ENCODE results near the gene HNRNPL. TPM values are rescaled to one million over a fixed set of nuclear protein-coding genes. Genes with fewer than 3 reads are reported as not detected.

HNRNPL gene
- total and polyA plus RNA-seq, 9 of the 15 experiments (the other 6 are each of a cell fraction or from before 2014, with no cell fraction given): 39.5 to 610 (median 299) TPM

DNA sequence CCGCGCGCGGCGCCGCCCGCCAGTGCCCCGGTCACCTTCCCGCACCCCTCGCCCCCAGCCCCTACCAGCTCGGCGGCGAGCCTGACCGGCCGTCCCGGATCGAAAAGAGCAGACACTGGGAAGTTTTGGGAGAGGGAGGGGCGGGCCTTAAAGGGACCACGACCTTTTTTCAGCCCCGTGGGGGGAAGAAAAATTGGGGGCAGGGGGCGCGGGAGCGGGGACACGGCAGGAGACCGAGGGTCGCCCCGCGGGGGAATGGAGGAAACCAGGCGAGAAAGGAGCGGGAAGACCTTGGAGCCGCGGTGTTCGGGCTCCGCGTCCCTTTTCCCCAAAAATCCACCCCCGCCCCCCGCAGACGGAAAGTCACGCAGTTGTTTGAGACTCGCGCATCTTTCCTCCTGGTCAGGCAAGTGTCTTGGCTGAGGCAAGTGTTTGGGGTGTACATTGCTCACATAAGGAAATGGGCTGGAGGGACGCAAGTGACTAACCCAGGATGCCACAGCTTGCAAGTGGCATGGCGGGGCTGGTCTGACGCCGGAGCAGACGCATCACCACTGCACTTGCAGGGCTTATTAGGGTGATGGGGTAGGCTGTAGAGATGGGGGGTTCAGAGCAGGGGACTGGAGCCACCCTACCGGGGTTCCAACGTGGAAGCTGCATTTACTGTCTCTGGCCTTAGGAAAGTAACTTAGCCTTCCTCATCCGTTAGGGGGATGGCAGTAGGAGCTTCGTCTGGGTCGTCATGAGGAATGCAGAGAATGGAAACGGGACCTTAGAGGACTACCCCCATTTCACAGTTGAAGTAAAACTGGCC lies 2.7 kb upstream of the HNRNPL start (continued):
- TF ChIP-seq FOXM1 (IDR thresholded peaks at IDR 0.05; ENCODE audit: low read depth) (peak; percentile 53), FOXM1 (CRISPR knock-in tag; IDR thresholded peaks at IDR 0.05; ENCODE audit: low read depth) (no peak), HDAC1 (IDR thresholded peaks at IDR 0.05) (peak in 1 of 2 experiments; percentile 44; a peak in 1 of 4 replicates), FOS (IDR thresholded peaks at IDR 0.05; ENCODE audit: extremely low read depth, insufficient read length) (no peak), ERF (CRISPR knock-in tag; IDR thresholded peaks at IDR 0.05) (0 out of 2 replicates have a peak, but pooled peaks have one; percentile 20), ZNF140 (CRISPR knock-in tag; IDR thresholded peaks at IDR 0.05) (no peak), STAG1 (CRISPR knock-in tag; IDR thresholded peaks at IDR 0.05; ENCODE audit: borderline replicate concordance) (no peak), CSDE1 (IDR thresholded peaks at IDR 0.05) (no peak), RAD51 (IDR thresholded peaks at IDR 0.05; ENCODE audit: borderline replicate concordance, low read depth) (no peak), POLR2H (tag; IDR thresholded peaks at IDR 0.05; ENCODE audit: low read depth) (0 out of 2 replicates have a peak, but pooled peaks have one; percentile 12), GATAD2B (IDR thresholded peaks at IDR 0.05; ENCODE audit: borderline replicate concordance) (no peak), ZNF75A (CRISPR knock-in tag; IDR thresholded peaks at IDR 0.05) (no peak), ADNP (tag; IDR thresholded peaks at IDR 0.05) (no peak), ATF1 (CRISPR knock-in tag; IDR thresholded peaks at IDR 0.05) (no peak), ATF1 (tag; IDR thresholded peaks at IDR 0.05) (peak; percentile 54), HMG20A (CRISPR knock-in tag; conservative IDR thresholded peaks at IDR 0.05) (no peak), ZNF76 (CRISPR knock-in tag; IDR thresholded peaks at IDR 0.05; ENCODE audit: borderline replicate concordance) (no peak), ZNF586 (CRISPR knock-in tag; conservative IDR thresholded peaks at IDR 0.05) (no peak), CCNT2 (IDR thresholded peaks at IDR 0.05; ENCODE audit: borderline replicate concordance, extremely low read depth, insufficient read length, low read depth, low read length) (no peak), GATAD2A (IDR thresholded peaks at IDR 0.05) (no peak), ZBTB17 (CRISPR knock-in tag; IDR thresholded peaks at IDR 0.05) (peak; percentile 54), ZNF655 (CRISPR knock-in tag; IDR thresholded peaks at IDR 0.05) (no peak), ELF1 (tag; IDR thresholded peaks at IDR 0.05) (no peak), CHCHD3 (CRISPR knock-in tag; IDR thresholded peaks at IDR 0.05) (no peak)
- TF ChIP-seq, protein P1, sequence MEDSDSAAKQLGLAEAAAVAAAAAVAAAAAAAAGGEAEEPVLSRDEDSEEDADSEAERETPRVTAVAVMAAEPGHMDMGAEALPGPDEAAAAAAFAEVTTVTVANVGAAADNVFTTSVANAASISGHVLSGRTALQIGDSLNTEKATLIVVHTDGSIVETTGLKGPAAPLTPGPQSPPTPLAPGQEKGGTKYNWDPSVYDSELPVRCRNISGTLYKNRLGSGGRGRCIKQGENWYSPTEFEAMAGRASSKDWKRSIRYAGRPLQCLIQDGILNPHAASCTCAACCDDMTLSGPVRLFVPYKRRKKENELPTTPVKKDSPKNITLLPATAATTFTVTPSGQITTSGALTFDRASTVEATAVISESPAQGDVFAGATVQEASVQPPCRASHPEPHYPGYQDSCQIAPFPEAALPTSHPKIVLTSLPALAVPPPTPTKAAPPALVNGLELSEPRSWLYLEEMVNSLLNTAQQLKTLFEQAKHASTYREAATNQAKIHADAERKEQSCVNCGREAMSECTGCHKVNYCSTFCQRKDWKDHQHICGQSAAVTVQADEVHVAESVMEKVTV (CRISPR knock-in tag; IDR thresholded peaks at IDR 0.05): no peak
- TF ChIP-seq, protein P2, sequence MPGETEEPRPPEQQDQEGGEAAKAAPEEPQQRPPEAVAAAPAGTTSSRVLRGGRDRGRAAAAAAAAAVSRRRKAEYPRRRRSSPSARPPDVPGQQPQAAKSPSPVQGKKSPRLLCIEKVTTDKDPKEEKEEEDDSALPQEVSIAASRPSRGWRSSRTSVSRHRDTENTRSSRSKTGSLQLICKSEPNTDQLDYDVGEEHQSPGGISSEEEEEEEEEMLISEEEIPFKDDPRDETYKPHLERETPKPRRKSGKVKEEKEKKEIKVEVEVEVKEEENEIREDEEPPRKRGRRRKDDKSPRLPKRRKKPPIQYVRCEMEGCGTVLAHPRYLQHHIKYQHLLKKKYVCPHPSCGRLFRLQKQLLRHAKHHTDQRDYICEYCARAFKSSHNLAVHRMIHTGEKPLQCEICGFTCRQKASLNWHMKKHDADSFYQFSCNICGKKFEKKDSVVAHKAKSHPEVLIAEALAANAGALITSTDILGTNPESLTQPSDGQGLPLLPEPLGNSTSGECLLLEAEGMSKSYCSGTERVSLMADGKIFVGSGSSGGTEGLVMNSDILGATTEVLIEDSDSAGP (CRISPR knock-in tag; IDR thresholded peaks at IDR 0.05): peak; percentile 97
